ENCODE results near the gene DOCK6.
A peak's percentile ranks its signal among the peaks of the same experiment; 100 is the strongest.

Gene DOCK6

GRCh38 chr19:11196406-11197287, 65.7 kb downstream of the DOCK6 start:
- ATAC-seq, result peak; percentile 73
- TF ChIP-seq OSR1 (CRISPR knock-in tag; IDR thresholded peaks at IDR 0.05) (no peak), PPARA (CRISPR knock-in tag; IDR thresholded peaks at IDR 0.05; ENCODE audit: borderline replicate concordance) (no peak), POU6F1 (CRISPR knock-in tag; IDR thresholded peaks at IDR 0.05; ENCODE audit: borderline replicate concordance, low read depth) (no peak), ISL1 (CRISPR knock-in tag; IDR thresholded peaks at IDR 0.05) (no peak), TSHZ2 (CRISPR knock-in tag; IDR thresholded peaks at IDR 0.05) (no peak), ZC3H10 (CRISPR knock-in tag; IDR thresholded peaks at IDR 0.05) (no peak), ZNF565 (CRISPR knock-in tag; conservative IDR thresholded peaks at IDR 0.05; ENCODE audit: low read depth) (no peak), ZFP3 (CRISPR knock-in tag; IDR thresholded peaks at IDR 0.05) (no peak), ZNF8 (CRISPR knock-in tag; IDR thresholded peaks at IDR 0.05) (no peak)

GRCh38 chr19:11195681-11196080, 66.6 kb downstream of the DOCK6 start:
- no peak for TF ChIP-seq GLIS3 (CRISPR knock-in tag; IDR thresholded peaks at IDR 0.05)
- TF ChIP-seq BACH2 (CRISPR knock-in tag; IDR thresholded peaks at IDR 0.05; ENCODE audit: borderline replicate concordance), result no peak
- no peak for TF ChIP-seq ZNF70 (CRISPR knock-in tag; IDR thresholded peaks at IDR 0.05)
- TF ChIP-seq CSRNP3 (CRISPR knock-in tag; IDR thresholded peaks at IDR 0.05), result no peak
- TF ChIP-seq TOX (CRISPR knock-in tag; IDR thresholded peaks at IDR 0.05; ENCODE audit: borderline replicate concordance), result no peak
- no peak for TF ChIP-seq PPARA (CRISPR knock-in tag; IDR thresholded peaks at IDR 0.05; ENCODE audit: borderline replicate concordance)
- no peak for TF ChIP-seq ZC3H10 (CRISPR knock-in tag; IDR thresholded peaks at IDR 0.05)
- no peak for TF ChIP-seq ESRRG (CRISPR knock-in tag; IDR thresholded peaks at IDR 0.05)
- TF ChIP-seq ZNF565 (CRISPR knock-in tag; conservative IDR thresholded peaks at IDR 0.05; ENCODE audit: low read depth), result no peak
- TF ChIP-seq ZNF8 (CRISPR knock-in tag; IDR thresholded peaks at IDR 0.05), result no peak
- no peak for TF ChIP-seq ARNTL (CRISPR knock-in tag; IDR thresholded peaks at IDR 0.05; ENCODE audit: borderline replicate concordance, low read depth)
- TF ChIP-seq TCF4 (CRISPR knock-in tag; IDR thresholded peaks at IDR 0.05; ENCODE audit: borderline replicate concordance), result no peak
- TF ChIP-seq CSDC2 (CRISPR knock-in tag; IDR thresholded peaks at IDR 0.05), result no peak
- no peak for TF ChIP-seq OSR1 (CRISPR knock-in tag; IDR thresholded peaks at IDR 0.05)
- ATAC-seq, result no peak

- no peak for ATAC-seq
- TF ChIP-seq TOX (CRISPR knock-in tag; IDR thresholded peaks at IDR 0.05; ENCODE audit: borderline replicate concordance), result no peak
Measured at GRCh38 chr19:11194656-11195558, 67.4 kb downstream of the DOCK6 start.

DNA sequence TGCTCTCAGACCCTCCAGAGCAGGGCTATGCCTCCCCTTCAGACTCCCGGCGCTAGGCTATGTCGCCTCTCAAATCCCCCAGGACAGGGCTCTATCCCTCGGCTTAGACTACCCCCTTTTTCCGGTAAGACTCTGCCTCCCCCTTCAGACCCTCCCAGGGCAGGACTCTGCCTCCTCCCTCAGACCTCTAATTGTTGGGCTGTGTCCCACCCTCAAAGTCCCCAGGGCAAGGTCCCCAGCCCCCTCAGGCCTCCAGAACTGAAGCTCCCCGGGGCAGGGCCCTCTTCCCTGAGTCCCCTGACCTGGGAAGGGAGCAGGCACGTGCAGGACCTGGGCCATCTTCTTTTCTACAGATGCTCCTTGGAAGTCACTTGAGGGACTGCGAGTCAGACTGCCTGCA, 68.2 kb downstream of the DOCK6 start:
- no peak for ATAC-seq
- TF ChIP-seq ZC3H10 (CRISPR knock-in tag; IDR thresholded peaks at IDR 0.05), result no peak
- TF ChIP-seq ZNF8 (CRISPR knock-in tag; IDR thresholded peaks at IDR 0.05), result no peak
- no peak for TF ChIP-seq GLIS3 (CRISPR knock-in tag; IDR thresholded peaks at IDR 0.05)
- no peak for TF ChIP-seq CSRNP3 (CRISPR knock-in tag; IDR thresholded peaks at IDR 0.05)
- TF ChIP-seq TCF4 (CRISPR knock-in tag; IDR thresholded peaks at IDR 0.05; ENCODE audit: borderline replicate concordance), result no peak
- no peak for TF ChIP-seq PPARA (CRISPR knock-in tag; IDR thresholded peaks at IDR 0.05; ENCODE audit: borderline replicate concordance)
- no peak for TF ChIP-seq ARNTL (CRISPR knock-in tag; IDR thresholded peaks at IDR 0.05; ENCODE audit: borderline replicate concordance, low read depth)
- TF ChIP-seq ISL1 (CRISPR knock-in tag; IDR thresholded peaks at IDR 0.05), result no peak
- TF ChIP-seq TSHZ2 (CRISPR knock-in tag; IDR thresholded peaks at IDR 0.05), result no peak
- TF ChIP-seq OSR1 (CRISPR knock-in tag; IDR thresholded peaks at IDR 0.05), result no peak
- no peak for TF ChIP-seq PATZ1 (CRISPR knock-in tag; IDR thresholded peaks at IDR 0.05; ENCODE audit: borderline replicate concordance)
- no peak for TF ChIP-seq BACH2 (CRISPR knock-in tag; IDR thresholded peaks at IDR 0.05; ENCODE audit: borderline replicate concordance)

Data from SK-N-SH treated with all-trans-retinoic acid at 6 μM for 48 hours (cell line).